Measurements from ENCODE around the gene SORBS2. TPM values are rescaled to one million over a fixed set of nuclear protein-coding genes. Genes with fewer than 3 reads are reported as not detected.

Gene SORBS2
- total RNA-seq, 4 donors from 2014 or later: 45.3 to 135 (median 76.2) TPM

- Histone ChIP-seq H3K9me3 (peaks cover 0 to 8% (median 3%) of the 10 kb centered on the region in 4 donors), H3K4me3 (no peak overlapping the region), H3K27ac (no peak overlapping the region), H3K36me3 (peaks cover 0 to 17% (median 0%) of the 10 kb centered on the region in 3 donors), H3K4me1 (peaks cover 0 to 22% (median 0%) of the 10 kb centered on the region in 4 donors), H3K27me3 (peaks cover 0 to 6% of the 10 kb centered on the region in 2 donors)
- 70 to 73% methylated on average over 15 of the region's 15 CpGs for WGBS, 2 donors
- no peak for DNase-seq (ENCODE audit: low spot score in 2 of 2)
- no peak for TF ChIP-seq EP300 (IDR thresholded peaks at IDR 0.05)
- TF ChIP-seq POLR2A (IDR thresholded peaks at IDR 0.05): no peak
- no peak for TF ChIP-seq CTCF (IDR thresholded peaks at IDR 0.05)
Observed at GRCh38 chr4:185638093-185638492, 173.9 kb downstream of the SORBS2 start.

GRCh38 chr4:185637163-185637875 is 174.7 kb downstream of the SORBS2 start:
- peaks cover 0 to 6% of the 10 kb centered on the region in 2 donors for H3K27me3 ChIP-seq
- peaks cover 0 to 8% (median 3%) of the 10 kb centered on the region in 4 donors for H3K9me3 ChIP-seq
- peaks cover 0 to 22% (median 0%) of the 10 kb centered on the region in 4 donors for H3K4me1 ChIP-seq
- no peak for DNase-seq (ENCODE audit: low spot score in 2 of 2)
- no peak overlapping the region for H3K27ac ChIP-seq
- TF ChIP-seq POLR2A (IDR thresholded peaks at IDR 0.05): no peak
- no peak for TF ChIP-seq CTCF (IDR thresholded peaks at IDR 0.05)
- no peak for TF ChIP-seq EP300 (IDR thresholded peaks at IDR 0.05)
- H3K4me3 ChIP-seq: no peak overlapping the region
- WGBS, 2 donors: 86 to 89% methylated on average over 9 of the region's 9 CpGs
- peaks cover 0 to 13% (median 0%) of the 10 kb centered on the region in 3 donors for H3K36me3 ChIP-seq

GRCh38 chr4:185634066-185634652 is 177.8 kb downstream of the SORBS2 start:
- Histone ChIP-seq H3K27ac (no peak overlapping the region), H3K36me3 (peaks cover 0 to 13% (median 0%) of the 10 kb centered on the region in 3 donors), H3K4me1 (peaks cover 0 to 6% (median 0%) of the 10 kb centered on the region in 4 donors), H3K9me3 (peaks cover 0 to 8% (median 3%) of the 10 kb centered on the region in 4 donors), H3K27me3 (no peaks in the 10 kb centered on the region), H3K4me3 (no peak overlapping the region)
- 64% methylated on average over 3 of the region's 3 CpGs for WGBS, 2 donors
- DNase-seq (ENCODE audit: low spot score in 2 of 2): no peak
- TF ChIP-seq POLR2A (IDR thresholded peaks at IDR 0.05): no peak
- TF ChIP-seq EP300 (IDR thresholded peaks at IDR 0.05): no peak
- peak in 1 of 5 experiments; percentile 20 for TF ChIP-seq CTCF (IDR thresholded peaks at IDR 0.05)

- TF ChIP-seq CTCF (IDR thresholded peaks at IDR 0.05) (no peak), EP300 (IDR thresholded peaks at IDR 0.05) (no peak), POLR2A (IDR thresholded peaks at IDR 0.05) (no peak)
- Histone ChIP-seq H3K27ac (no peak overlapping the region), H3K27me3 (no peaks in the 10 kb centered on the region), H3K36me3 (peaks cover 0 to 48% (median 0%) of the 10 kb centered on the region in 3 donors), H3K9me3 (no peaks in the 10 kb centered on the region), H3K4me1 (no peaks in the 10 kb centered on the region), H3K4me3 (no peak overlapping the region)
- WGBS, 2 donors: 93 to 96% methylated on average over 9 of the region's 9 CpGs
- DNase-seq (ENCODE audit: low spot score in 2 of 2): no peak
Observed at GRCh38 chr4:185626798-185627197, 185.2 kb downstream of the SORBS2 start.

GRCh38 chr4:185625503-185625902 is 186.5 kb downstream of the SORBS2 start:
- 71 to 77% methylated on average over 2 of the region's 2 CpGs for WGBS, 2 donors
- Histone ChIP-seq H3K27ac (no peak overlapping the region), H3K4me1 (no peaks in the 10 kb centered on the region), H3K27me3 (no peaks in the 10 kb centered on the region), H3K9me3 (no peaks in the 10 kb centered on the region), H3K36me3 (peaks cover 0 to 49% (median 0%) of the 10 kb centered on the region in 3 donors), H3K4me3 (no peak overlapping the region)
- no peak for TF ChIP-seq EP300 (IDR thresholded peaks at IDR 0.05)
- TF ChIP-seq POLR2A (IDR thresholded peaks at IDR 0.05): no peak
- no peak for TF ChIP-seq CTCF (IDR thresholded peaks at IDR 0.05)
- DNase-seq (ENCODE audit: low spot score in 2 of 2): no peak

All from tibial nerve (tissue), 4 donors.